MM.1S (cell line): ENCODE measurements around the gene TMEM170A.

ENCODE experiments used
- EZH2 ChIP-seq: fragments of 300-600 bp; sonication (generic); optimal IDR thresholded peaks from 2 replicates; pipeline ENCODE3; 2017; ENCODE audit warnings: low read depth, mild to moderate bottlenecking, antibody characterized with exemption, low read length, mixed read lengths
- EZH2phosphoT487 ChIP-seq: fragments of 300-600 bp; sonication (generic); IDR thresholded peaks from 2 replicates; pipeline ENCODE4 v1.6.1; 2018; ENCODE audit warnings: antibody characterized with exemption, low read length
- TF ChIP-seq, protein P1 (sequence below): fragments of 300-600 bp; sonication (generic); IDR thresholded peaks from 2 replicates; pipeline ENCODE4 v1.5.1; 2016; ENCODE audit warnings: antibody characterized with exemption, low read length, mixed read lengths

DNA sequence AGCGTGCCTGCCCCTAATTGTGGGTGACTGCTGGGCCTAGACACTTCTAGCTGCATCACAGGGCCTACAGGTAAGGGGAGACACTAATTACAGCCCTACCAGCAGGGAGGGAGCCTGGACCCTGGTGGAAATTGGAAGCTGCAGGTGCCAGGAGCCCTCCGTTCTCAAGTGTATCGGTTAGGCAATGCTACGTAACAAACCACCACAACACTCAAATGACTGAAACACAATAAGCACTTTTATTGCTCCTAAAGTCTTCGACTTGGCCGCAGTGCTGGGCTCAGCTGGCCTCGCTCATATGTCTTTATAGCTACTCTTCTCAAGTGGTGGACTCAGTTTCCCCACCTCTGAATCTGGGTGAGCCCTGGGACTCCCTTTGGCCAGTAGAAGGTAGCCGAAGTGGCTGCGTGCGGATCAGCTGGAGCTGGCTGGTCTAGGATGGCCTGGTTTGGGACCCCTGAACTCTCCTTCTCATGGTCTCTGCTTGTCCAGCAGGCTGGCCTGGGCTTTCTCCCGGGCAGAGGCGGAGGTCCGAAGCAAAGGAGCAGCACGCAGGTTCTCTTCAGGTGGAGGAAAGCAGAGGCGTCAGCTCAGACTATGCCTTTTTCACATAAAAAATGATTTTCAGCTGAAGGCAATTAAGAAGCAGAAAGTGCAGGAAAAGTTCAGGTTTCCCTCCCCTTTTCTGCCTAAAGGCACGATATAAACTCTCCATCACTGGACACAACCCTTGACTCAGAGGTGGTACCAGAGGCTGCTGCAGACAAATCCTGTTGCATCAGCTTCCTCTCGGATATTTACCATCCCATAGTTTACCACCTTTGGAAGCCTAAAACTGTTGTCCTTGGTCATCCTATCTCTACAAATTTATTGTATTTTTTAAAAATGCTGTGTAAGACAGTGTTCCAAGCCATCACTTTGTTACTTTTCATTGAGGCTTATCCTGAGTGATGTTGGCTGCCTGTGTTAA lies 8.7 kb upstream of the TMEM170A start:
- no peak for TF ChIP-seq EZH2phosphoT487
- TF ChIP-seq, protein P1, sequence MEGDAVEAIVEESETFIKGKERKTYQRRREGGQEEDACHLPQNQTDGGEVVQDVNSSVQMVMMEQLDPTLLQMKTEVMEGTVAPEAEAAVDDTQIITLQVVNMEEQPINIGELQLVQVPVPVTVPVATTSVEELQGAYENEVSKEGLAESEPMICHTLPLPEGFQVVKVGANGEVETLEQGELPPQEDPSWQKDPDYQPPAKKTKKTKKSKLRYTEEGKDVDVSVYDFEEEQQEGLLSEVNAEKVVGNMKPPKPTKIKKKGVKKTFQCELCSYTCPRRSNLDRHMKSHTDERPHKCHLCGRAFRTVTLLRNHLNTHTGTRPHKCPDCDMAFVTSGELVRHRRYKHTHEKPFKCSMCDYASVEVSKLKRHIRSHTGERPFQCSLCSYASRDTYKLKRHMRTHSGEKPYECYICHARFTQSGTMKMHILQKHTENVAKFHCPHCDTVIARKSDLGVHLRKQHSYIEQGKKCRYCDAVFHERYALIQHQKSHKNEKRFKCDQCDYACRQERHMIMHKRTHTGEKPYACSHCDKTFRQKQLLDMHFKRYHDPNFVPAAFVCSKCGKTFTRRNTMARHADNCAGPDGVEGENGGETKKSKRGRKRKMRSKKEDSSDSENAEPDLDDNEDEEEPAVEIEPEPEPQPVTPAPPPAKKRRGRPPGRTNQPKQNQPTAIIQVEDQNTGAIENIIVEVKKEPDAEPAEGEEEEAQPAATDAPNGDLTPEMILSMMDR = no peak
- TF ChIP-seq EZH2 = no peak
